Lower leg skin (tissue), 3 donors: ENCODE measurements around the gene CALML6.

ENCODE experiments used
- POLR2A ChIP-seq, 2 donors: fragments of 450-650 bp; IDR thresholded peaks; one replicate each; pipeline ENCODE4 v1.6.1; 2016 to 2017; ENCODE audit warnings: antibody characterized with exemption in 2 of 2, mild to moderate bottlenecking in 1 of 2, moderate library complexity in 1 of 2
- TF ChIP-seq, protein P1 (sequence below), 3 donors: fragments of 450-650 bp; IDR thresholded peaks; one replicate each; pipeline ENCODE4 v1.5.1; 2016; ENCODE audit warnings: antibody characterized with exemption in 3 of 3, mild to moderate bottlenecking in 3 of 3, moderate library complexity in 2 of 3

- no peak for TF ChIP-seq POLR2A (IDR thresholded peaks at IDR 0.05)
- TF ChIP-seq, protein P1, sequence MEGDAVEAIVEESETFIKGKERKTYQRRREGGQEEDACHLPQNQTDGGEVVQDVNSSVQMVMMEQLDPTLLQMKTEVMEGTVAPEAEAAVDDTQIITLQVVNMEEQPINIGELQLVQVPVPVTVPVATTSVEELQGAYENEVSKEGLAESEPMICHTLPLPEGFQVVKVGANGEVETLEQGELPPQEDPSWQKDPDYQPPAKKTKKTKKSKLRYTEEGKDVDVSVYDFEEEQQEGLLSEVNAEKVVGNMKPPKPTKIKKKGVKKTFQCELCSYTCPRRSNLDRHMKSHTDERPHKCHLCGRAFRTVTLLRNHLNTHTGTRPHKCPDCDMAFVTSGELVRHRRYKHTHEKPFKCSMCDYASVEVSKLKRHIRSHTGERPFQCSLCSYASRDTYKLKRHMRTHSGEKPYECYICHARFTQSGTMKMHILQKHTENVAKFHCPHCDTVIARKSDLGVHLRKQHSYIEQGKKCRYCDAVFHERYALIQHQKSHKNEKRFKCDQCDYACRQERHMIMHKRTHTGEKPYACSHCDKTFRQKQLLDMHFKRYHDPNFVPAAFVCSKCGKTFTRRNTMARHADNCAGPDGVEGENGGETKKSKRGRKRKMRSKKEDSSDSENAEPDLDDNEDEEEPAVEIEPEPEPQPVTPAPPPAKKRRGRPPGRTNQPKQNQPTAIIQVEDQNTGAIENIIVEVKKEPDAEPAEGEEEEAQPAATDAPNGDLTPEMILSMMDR (IDR thresholded peaks at IDR 0.05), result no peak
Observed at GRCh38 chr1:1892079-1892762, 22.8 kb upstream of the CALML6 start.
